CD14-positive monocyte (primary cell): ENCODE measurements around the gene DPYD. TPM values are rescaled to one million over a fixed set of nuclear protein-coding genes. Genes with fewer than 3 reads are reported as not detected.

ENCODE experiments used
- DNase-seq, 3 donors: peaks; one replicate each; pipeline ENCODE4 v3.0.0-alpha.2; 2011 to 2022
- H2AFZ ChIP-seq: 2 replicates; pipeline ENCODE4 v1.6.0; 2012; ENCODE audit warnings: mild to moderate bottlenecking, low read depth, low read length, inconsistent platforms; ENCODE audit not compliant: insufficient read depth, poor library complexity, severe bottlenecking
- H3K27ac ChIP-seq, 2 donors: 1 replicate in 1 of 2; 2 replicates in 1 of 2; pipeline ENCODE4 v1.5.1; 2012 to 2013; ENCODE audit warnings: low read length in 2 of 2, control low read depth in 1 of 2, inconsistent platforms in 1 of 2, low read depth in 1 of 2, mild to moderate bottlenecking in 1 of 2
- H3K27me3 ChIP-seq, 2 donors: one replicate each; pipeline versions ENCODE4 v1.6.0 to v1.6.1; 2011 to 2013; ENCODE audit warnings: low read length in 2 of 2; ENCODE audit not compliant: control insufficient read depth in 2 of 2, insufficient read depth in 2 of 2
- H3K36me3 ChIP-seq, 2 donors: replicated peaks in 1 of 2; 1 replicate in 1 of 2; 2 replicates in 1 of 2; pipeline versions ENCODE4 v1.5.1 to v1.6.1; 2012 to 2013; ENCODE audit warnings: low read length in 2 of 2, control low read depth in 1 of 2, inconsistent platforms in 1 of 2, mild to moderate bottlenecking in 1 of 2; ENCODE audit not compliant: insufficient read depth in 2 of 2, control insufficient read depth in 1 of 2
- H3K4me1 ChIP-seq, 2 donors: 1 replicate in 1 of 2; 2 replicates in 1 of 2; pipeline versions ENCODE4 v1.5.1 to v1.6.1; 2012 to 2013; ENCODE audit warnings: low read length in 2 of 2, control low read depth in 1 of 2, inconsistent platforms in 1 of 2, mild to moderate bottlenecking in 1 of 2, moderate library complexity in 1 of 2; ENCODE audit not compliant: insufficient read depth in 2 of 2, control insufficient read depth in 1 of 2
- H3K4me2 ChIP-seq: replicated peaks from 2 replicates; pipeline ENCODE3; 2012; ENCODE audit warnings: low read length, moderate library complexity, mild to moderate bottlenecking; ENCODE audit not compliant: poor library complexity, severe bottlenecking; ENCODE audit errors: extremely low read depth
- H3K4me3 ChIP-seq, 3 experiments: fragments of 200-600 bp in 1 of 3; sonication (generic) in 1 of 3; replicated peaks in 1 of 3; 1 replicate in 2 of 3; 2 replicates in 1 of 3; pipeline ENCODE4 v1.5.1; 2011 to 2013; ENCODE audit warnings: low read length in 3 of 3, mild to moderate bottlenecking in 3 of 3, control low read depth in 2 of 3, low read depth in 2 of 3, inconsistent platforms in 1 of 3, moderate library complexity in 1 of 3
- H3K79me2 ChIP-seq: 2 replicates; pipeline ENCODE4 v1.6.0; 2012; ENCODE audit warnings: mild to moderate bottlenecking, control low read depth, inconsistent platforms, low read length, moderate library complexity; ENCODE audit not compliant: insufficient read depth
- H3K9ac ChIP-seq: 2 replicates; pipeline ENCODE4 v1.6.0; 2017; ENCODE audit warnings: low read length, mild to moderate bottlenecking; ENCODE audit not compliant: insufficient read depth, poor library complexity, severe bottlenecking
- H3K9me3 ChIP-seq, 2 donors: replicated peaks in 1 of 2; 1 replicate in 1 of 2; 2 replicates in 1 of 2; pipeline versions ENCODE4 v1.5.1 to v1.6.1; 2012 to 2013; ENCODE audit warnings: low read length in 2 of 2, control low read depth in 1 of 2; ENCODE audit not compliant: control insufficient read depth in 1 of 2, insufficient read depth in 1 of 2
- H4K20me1 ChIP-seq: 2 replicates; pipeline ENCODE4 v1.6.0; 2012; ENCODE audit warnings: mild to moderate bottlenecking, low read length, control low read depth, moderate library complexity; ENCODE audit not compliant: insufficient read depth
- H3K27ac Mint-ChIP-seq, 7 donors: one replicate each; pipeline ENCODE4 v1.8.0; 2020; ENCODE audit warnings: mild to moderate bottlenecking in 7 of 7, mixed read lengths in 7 of 7, moderate library complexity in 6 of 7, inconsistent platforms in 2 of 7
- H3K27me3 Mint-ChIP-seq, 3 donors: one replicate each; pipeline ENCODE4 v1.8.0; 2021 to 2022; ENCODE audit warnings: low read depth in 3 of 3, mild to moderate bottlenecking in 3 of 3, mixed read lengths in 3 of 3, moderate library complexity in 3 of 3, inconsistent platforms in 1 of 3
- H3K36me3 Mint-ChIP-seq, 2 donors: one replicate each; pipeline ENCODE4 v1.8.0; 2020; ENCODE audit warnings: mixed read lengths in 2 of 2, inconsistent platforms in 1 of 2, mild to moderate bottlenecking in 1 of 2
- H3K4me1 Mint-ChIP-seq: one replicate; pipeline ENCODE4 v1.8.0; 2020; ENCODE audit warnings: mild to moderate bottlenecking, mixed read lengths
- H3K4me3 Mint-ChIP-seq, 2 donors: one replicate each; pipeline ENCODE4 v1.8.0; 2020; ENCODE audit warnings: mild to moderate bottlenecking in 2 of 2, mixed read lengths in 2 of 2, moderate library complexity in 1 of 2
- H3K9me3 Mint-ChIP-seq, 7 donors: one replicate each; pipeline ENCODE4 v1.8.0; 2020 to 2022; ENCODE audit warnings: mixed read lengths in 7 of 7, mild to moderate bottlenecking in 6 of 7, moderate library complexity in 6 of 7, inconsistent platforms in 2 of 7
- WGBS: methylation state at CpG from one replicate; pipeline ENCODE4 v1.1.5; 2013; ENCODE audit warnings: missing lambda C conversion rate; ENCODE audit not compliant: insufficient coverage; 5-methylcytosine and 5-hydroxymethylcytosine counted together
- intact Hi-C, 2 donors: fragments of 100-400 bp; cut with micrococcal nuclease; formaldehyde crosslinking; loops; one replicate each; pipeline versions ENCODE4 v1.15.0 to v1.15.1; 2023
- polyA plus RNA-seq, 3 donors: library from polyadenylated mRNA; depleted of rRNA in 1 of 3; unstranded in 2 of 3; stranded (reverse) in 1 of 3; fragments of 300-500 nt in 2 of 3; fragments of >200 nt in 1 of 3; fragmentation: Illumina TruSeq in 2 of 3; gene quantifications; 1 replicate in 2 of 3; 2 replicates in 1 of 3; pipeline ENCODE4 v1.2.3, GENCODE V29; 2012 to 2021
- TF ChIP-seq, protein P1 (sequence below): fragments of 200-600 bp; IDR thresholded peaks from one replicate; pipeline ENCODE4 v1.8.0; 2022; ENCODE audit warnings: antibody characterized with exemption, mild to moderate bottlenecking

DPYD gene
- polyA plus RNA-seq, 3 donors = 87.6 to 171 (median 144) TPM

DNA sequence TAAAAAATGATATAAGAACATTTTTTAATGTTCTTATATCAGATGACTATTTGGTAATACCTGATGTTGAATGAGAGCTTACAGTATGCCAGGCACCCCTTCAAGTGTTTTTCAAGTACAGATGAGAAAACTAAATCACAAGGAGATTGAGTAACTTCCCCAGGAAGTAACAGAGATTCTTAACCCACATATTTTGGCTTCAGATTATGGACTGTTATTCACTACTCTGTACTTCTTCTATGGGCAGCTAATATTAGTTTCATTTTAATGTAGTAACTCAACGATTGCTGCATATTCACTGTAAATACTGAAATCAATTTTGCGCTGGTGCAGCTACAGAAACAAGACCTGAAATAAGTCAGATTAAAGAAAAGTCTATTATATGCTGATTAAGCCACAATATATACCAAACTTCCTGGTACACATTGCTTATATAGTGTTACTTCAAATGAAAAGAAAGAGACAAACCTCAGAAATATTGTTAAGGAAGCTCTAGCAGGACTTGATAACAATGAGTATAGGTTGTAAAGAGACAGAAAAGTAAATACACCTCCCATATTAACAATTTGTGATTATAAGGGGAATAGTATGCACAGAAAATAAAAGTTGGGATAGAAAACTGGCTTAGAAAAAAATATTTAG lies 19.7 kb downstream of the DPYD start:
- peak overlapping the region; percentile 56 to 80 for H3K4me3 Mint-ChIP-seq
- Histone ChIP-seq H2AFZ (no peak overlapping the region), H3K9ac (peak overlapping the region; percentile 32), H3K9me3 (peaks cover 4 to 6% of the 10 kb centered on the region in 2 donors), H3K4me1 (peaks cover 47 to 65% of the 10 kb centered on the region in 2 donors), H3K79me2 (peaks cover 98% of the 10 kb centered on the region), H3K36me3 (peaks cover 5 to 21% of the 10 kb centered on the region in 2 donors), H3K4me3 (peak overlapping the region; percentile 42 to 76 (median 54)), H3K27ac (peak overlapping the region in 1 of 2 donors; percentile 86), H3K27me3 (no peaks in the 10 kb centered on the region), H3K4me2 (peak overlapping the region; percentile 80), H4K20me1 (peaks cover 25% of the 10 kb centered on the region)
- whole genome bisulfite sequencing = no CpG with 5 or more reads among the region's 2 CpGs
- intact Hi-C loops = loop anchor here in 1 of 2 donors (10.0 kb wide), 1 partner anchor 46 kb away; no protein-coding TSS in a partner anchor
- DNase-seq = peak; percentile 66 to 92 (median 79)
- TF ChIP-seq, protein P1, sequence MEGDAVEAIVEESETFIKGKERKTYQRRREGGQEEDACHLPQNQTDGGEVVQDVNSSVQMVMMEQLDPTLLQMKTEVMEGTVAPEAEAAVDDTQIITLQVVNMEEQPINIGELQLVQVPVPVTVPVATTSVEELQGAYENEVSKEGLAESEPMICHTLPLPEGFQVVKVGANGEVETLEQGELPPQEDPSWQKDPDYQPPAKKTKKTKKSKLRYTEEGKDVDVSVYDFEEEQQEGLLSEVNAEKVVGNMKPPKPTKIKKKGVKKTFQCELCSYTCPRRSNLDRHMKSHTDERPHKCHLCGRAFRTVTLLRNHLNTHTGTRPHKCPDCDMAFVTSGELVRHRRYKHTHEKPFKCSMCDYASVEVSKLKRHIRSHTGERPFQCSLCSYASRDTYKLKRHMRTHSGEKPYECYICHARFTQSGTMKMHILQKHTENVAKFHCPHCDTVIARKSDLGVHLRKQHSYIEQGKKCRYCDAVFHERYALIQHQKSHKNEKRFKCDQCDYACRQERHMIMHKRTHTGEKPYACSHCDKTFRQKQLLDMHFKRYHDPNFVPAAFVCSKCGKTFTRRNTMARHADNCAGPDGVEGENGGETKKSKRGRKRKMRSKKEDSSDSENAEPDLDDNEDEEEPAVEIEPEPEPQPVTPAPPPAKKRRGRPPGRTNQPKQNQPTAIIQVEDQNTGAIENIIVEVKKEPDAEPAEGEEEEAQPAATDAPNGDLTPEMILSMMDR = no peak
- H3K27ac Mint-ChIP-seq = peak overlapping the region; percentile 87 to 95 (median 91)
- H3K36me3 Mint-ChIP-seq = peaks cover 11 to 16% of the 10 kb centered on the region in 2 donors
- peaks cover 0 to 2% (median 0%) of the 10 kb centered on the region in 3 donors for H3K27me3 Mint-ChIP-seq
- peaks cover 2 to 10% (median 8%) of the 10 kb centered on the region in 7 donors for H3K9me3 Mint-ChIP-seq
- H3K4me1 Mint-ChIP-seq = peaks cover 52% of the 10 kb centered on the region

DNA sequence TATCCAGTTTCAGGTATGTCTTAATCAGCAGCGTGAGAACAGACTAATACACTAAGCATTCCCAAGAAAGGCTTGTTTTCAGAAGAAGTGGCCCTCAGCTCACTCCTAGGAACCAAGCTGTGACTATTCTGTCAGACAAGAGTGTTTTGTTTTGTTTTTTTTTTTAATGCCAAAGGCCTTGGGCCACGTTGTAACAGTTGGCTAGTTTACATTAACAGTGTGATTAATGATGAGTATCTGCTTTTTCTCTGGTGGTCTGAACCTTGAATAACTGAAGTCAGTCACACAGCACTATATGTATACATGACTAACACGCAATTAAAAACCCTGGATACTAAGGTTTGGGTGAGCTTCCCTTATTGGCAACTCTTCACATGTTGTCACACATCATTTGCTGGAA lies 21.9 kb downstream of the DPYD start:
- DNase-seq = no peak
- Mint-ChIP-seq H3K9me3 (peaks cover 2 to 10% (median 8%) of the 10 kb centered on the region in 7 donors), H3K27ac (peak overlapping the region in 3 of 7 donors; percentile 5 to 40 (median 29)), H3K4me1 (peaks cover 59% of the 10 kb centered on the region), H3K4me3 (no peak overlapping the region), H3K27me3 (peaks cover 0 to 2% (median 0%) of the 10 kb centered on the region in 3 donors), H3K36me3 (peaks cover 11 to 16% of the 10 kb centered on the region in 2 donors)
- Histone ChIP-seq H3K27ac (peak overlapping the region in 1 of 2 donors; percentile 86), H3K9ac (no peak overlapping the region), H3K79me2 (peaks cover 96% of the 10 kb centered on the region), H3K27me3 (no peaks in the 10 kb centered on the region), H3K9me3 (peaks cover 4 to 6% of the 10 kb centered on the region in 2 donors), H3K4me3 (no peak overlapping the region), H3K4me2 (no peak overlapping the region), H3K4me1 (peaks cover 32 to 50% of the 10 kb centered on the region in 2 donors), H4K20me1 (peaks cover 46% of the 10 kb centered on the region), H3K36me3 (peaks cover 5 to 21% of the 10 kb centered on the region in 2 donors), H2AFZ (no peak overlapping the region)
- WGBS = no CpG with 5 or more reads among the region's 3 CpGs
- TF ChIP-seq, protein P1 = no peak
- intact Hi-C loops = no loop called here
